ENCODE results near the gene CYB561D2. TPM values are rescaled to one million over a fixed set of nuclear protein-coding genes. Genes with fewer than 3 reads are reported as not detected.
"Not testable (repeated sequence)": the region's sequence is repeated elsewhere in the genome, so short reads cannot be mapped to it uniquely, and the experiment has no call there.

Gene CYB561D2
- total and polyA plus RNA-seq, 2 experiments from 2014 or later: 28.3 to 37.7 TPM

- Histone ChIP-seq H3K4me2 (ENCODE audit: unreplicated experiment) (no peak overlapping the region), H3K27me3 (replicated peaks; ENCODE audit: insufficient read depth) (no peaks in the 10 kb centered on the region), H3F3A (ENCODE audit: insufficient read depth) (peaks cover 11% of the 10 kb centered on the region), H4K20me1 (ENCODE audit: insufficient read depth) (no peaks in the 10 kb centered on the region), H3K9me3 (ENCODE audit: low read depth) (no peaks in the 10 kb centered on the region), H3K4me1 (ENCODE audit: insufficient read depth) (peaks cover 11% of the 10 kb centered on the region), H3K27ac (no peak overlapping the region), H3K9me2 (ENCODE audit: insufficient read depth) (no peaks in the 10 kb centered on the region), H3K79me2 (ENCODE audit: insufficient read depth) (no peaks in the 10 kb centered on the region), H3K9ac (no peak overlapping the region), H3K36me3 (ENCODE audit: low read depth) (no peaks in the 10 kb centered on the region), H2AFZ (no peak overlapping the region), H3K4me3 (no peak overlapping the region)
- in situ Hi-C loops (cut with MboI): no loop called here
- no peak for TF ChIP-seq EZH2phosphoT487 (IDR thresholded peaks at IDR 0.05; ENCODE audit: insufficient read depth, low read depth)
- no peak for TF ChIP-seq EZH2 (IDR thresholded peaks at IDR 0.05; ENCODE audit: insufficient read depth, poor library complexity, severe bottlenecking)
- peak; percentile 42 for DNase-seq
Measured at GRCh38 chr3:50304601-50305000, 46.1 kb upstream of the CYB561D2 start.

- H3K27ac ChIP-seq; H3K27me3 ChIP-seq (replicated peaks; ENCODE audit: insufficient read depth); H3K4me1 ChIP-seq (ENCODE audit: insufficient read depth); H3K79me2 ChIP-seq (ENCODE audit: insufficient read depth); H2AFZ ChIP-seq; H3K9ac ChIP-seq; H3K36me3 ChIP-seq (ENCODE audit: low read depth); H3K4me3 ChIP-seq; H3K9me2 ChIP-seq (ENCODE audit: insufficient read depth); H3K9me3 ChIP-seq (ENCODE audit: low read depth); H4K20me1 ChIP-seq (ENCODE audit: insufficient read depth); H3K4me2 ChIP-seq (ENCODE audit: unreplicated experiment); in situ Hi-C loops (cut with MboI); DNase-seq: not testable (repeated sequence)
- H3F3A ChIP-seq (ENCODE audit: insufficient read depth): peaks cover 14% of the 10 kb centered on the region; the same call in 1 of the 2 replicates
- 80 to 88% methylated on average over 8 to 25 of the region's 32 CpGs for WGBS, 2 experiments (ENCODE audit: low coverage in 1 of 2, low lambda C conversion rate in 2 of 2, missing lambda C conversion rate in 2 of 2)
Measured at GRCh38 chr3:50312041-50312440, 38.6 kb upstream of the CYB561D2 start.

DNA sequence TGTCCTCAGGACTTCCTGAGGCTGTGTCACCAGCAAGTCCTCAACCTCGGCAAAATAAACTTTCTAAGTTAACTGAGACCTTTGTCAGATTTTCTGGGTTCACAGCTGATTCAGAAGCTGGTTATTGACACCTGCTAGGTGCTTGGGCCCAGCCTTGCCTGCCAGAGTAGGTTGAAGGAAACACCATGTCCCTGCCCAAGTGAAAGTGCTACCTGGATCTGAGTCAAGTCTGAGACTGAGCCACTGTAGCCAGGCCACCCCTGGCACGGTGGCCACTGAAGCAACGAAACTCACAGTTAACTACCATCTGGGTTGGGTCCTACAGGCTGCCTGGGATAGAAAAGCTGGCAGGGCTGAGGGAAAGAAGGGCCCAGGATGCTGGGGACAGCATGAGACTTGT lies 36.3 kb upstream of the CYB561D2 start:
- Histone ChIP-seq H3K36me3 (ENCODE audit: low read depth) (no peaks in the 10 kb centered on the region), H3K4me1 (ENCODE audit: insufficient read depth) (no peaks in the 10 kb centered on the region), H3K4me2 (ENCODE audit: unreplicated experiment) (no peak overlapping the region), H3K27ac (no peak overlapping the region), H3K9me2 (ENCODE audit: insufficient read depth) (no peaks in the 10 kb centered on the region), H3K27me3 (replicated peaks; ENCODE audit: insufficient read depth) (no peaks in the 10 kb centered on the region), H3K9ac (no peak overlapping the region), H3K4me3 (no peak overlapping the region), H3K9me3 (ENCODE audit: low read depth) (no peaks in the 10 kb centered on the region), H4K20me1 (ENCODE audit: insufficient read depth) (no peaks in the 10 kb centered on the region), H2AFZ (no peak overlapping the region), H3F3A (ENCODE audit: insufficient read depth) (peaks cover 14% of the 10 kb centered on the region; the same call in 1 of the 2 replicates), H3K79me2 (ENCODE audit: insufficient read depth) (peaks cover 14% of the 10 kb centered on the region)
- TF ChIP-seq EZH2 (IDR thresholded peaks at IDR 0.05; ENCODE audit: insufficient read depth, poor library complexity, severe bottlenecking) (no peak), EZH2phosphoT487 (IDR thresholded peaks at IDR 0.05; ENCODE audit: insufficient read depth, low read depth) (no peak)
- WGBS, 2 experiments (ENCODE audit: low coverage in 1 of 2, low lambda C conversion rate in 2 of 2, missing lambda C conversion rate in 2 of 2): 43 to 49% methylated on average over 3 of the region's 3 CpGs
- in situ Hi-C loops (cut with MboI): no loop called here
- no peak for DNase-seq

DNA sequence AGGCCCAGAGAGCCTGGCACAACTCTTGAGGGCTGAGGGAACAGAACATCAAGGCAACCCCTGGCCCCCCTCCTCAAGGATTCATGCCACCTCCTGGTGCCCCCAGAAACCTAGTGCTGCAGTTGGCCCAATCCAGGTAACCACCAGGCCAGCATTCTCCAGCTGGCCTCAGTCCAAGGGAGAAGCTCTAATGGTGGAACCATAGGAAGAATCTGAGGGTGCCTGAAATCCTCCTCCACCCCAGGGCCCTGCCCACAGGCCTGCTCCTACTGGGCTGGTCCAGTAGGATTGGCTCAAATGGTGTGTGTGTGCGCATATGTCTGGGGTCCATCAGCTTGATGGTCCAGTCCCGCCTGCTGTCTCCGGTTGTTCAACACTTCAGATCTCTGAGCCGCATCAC lies 35.8 kb upstream of the CYB561D2 start:
- Histone ChIP-seq H3K9me3 (ENCODE audit: low read depth) (no peaks in the 10 kb centered on the region), H3K27ac (no peak overlapping the region), H3F3A (ENCODE audit: insufficient read depth) (peaks cover 14% of the 10 kb centered on the region; the same call in 1 of the 2 replicates), H3K79me2 (ENCODE audit: insufficient read depth) (peaks cover 18% of the 10 kb centered on the region), H3K4me3 (no peak overlapping the region), H3K4me2 (ENCODE audit: unreplicated experiment) (no peak overlapping the region), H3K36me3 (ENCODE audit: low read depth) (no peaks in the 10 kb centered on the region), H3K9me2 (ENCODE audit: insufficient read depth) (no peaks in the 10 kb centered on the region), H3K27me3 (replicated peaks; ENCODE audit: insufficient read depth) (no peaks in the 10 kb centered on the region), H3K9ac (no peak overlapping the region), H3K4me1 (ENCODE audit: insufficient read depth) (no peaks in the 10 kb centered on the region), H4K20me1 (ENCODE audit: insufficient read depth) (no peaks in the 10 kb centered on the region), H2AFZ (no peak overlapping the region)
- no peak for DNase-seq
- TF ChIP-seq EZH2phosphoT487 (IDR thresholded peaks at IDR 0.05; ENCODE audit: insufficient read depth, low read depth): no peak
- no peak for TF ChIP-seq EZH2 (IDR thresholded peaks at IDR 0.05; ENCODE audit: insufficient read depth, poor library complexity, severe bottlenecking)
- in situ Hi-C loops (cut with MboI): no loop called here
- 97 to 100% methylated on average over 4 of the region's 4 CpGs for WGBS, 2 experiments (ENCODE audit: low coverage in 1 of 2, low lambda C conversion rate in 2 of 2, missing lambda C conversion rate in 2 of 2)

GRCh38 chr3:50316657-50317242 lies 33.9 kb upstream of the CYB561D2 start:
- no peak overlapping the region for H3K4me2 ChIP-seq (ENCODE audit: unreplicated experiment)
- no peak overlapping the region for H3K9ac ChIP-seq
- no peak for DNase-seq
- no peaks in the 10 kb centered on the region for H3K9me3 ChIP-seq (ENCODE audit: low read depth)
- TF ChIP-seq EZH2phosphoT487 (IDR thresholded peaks at IDR 0.05; ENCODE audit: insufficient read depth, low read depth) (no peak), EZH2 (IDR thresholded peaks at IDR 0.05; ENCODE audit: insufficient read depth, poor library complexity, severe bottlenecking) (no peak)
- no peak overlapping the region for H3K27ac ChIP-seq
- H3K4me3 ChIP-seq: no peak overlapping the region
- no peaks in the 10 kb centered on the region for H3K27me3 ChIP-seq (replicated peaks; ENCODE audit: insufficient read depth)
- H3K79me2 ChIP-seq (ENCODE audit: insufficient read depth): peaks cover 27% of the 10 kb centered on the region
- no peaks in the 10 kb centered on the region for H4K20me1 ChIP-seq (ENCODE audit: insufficient read depth)
- 93 to 94% methylated on average over 9 of the region's 9 CpGs for WGBS, 2 experiments (ENCODE audit: low coverage in 1 of 2, low lambda C conversion rate in 2 of 2, missing lambda C conversion rate in 2 of 2)
- H2AFZ ChIP-seq: no peak overlapping the region
- H3F3A ChIP-seq (ENCODE audit: insufficient read depth): peaks cover 14% of the 10 kb centered on the region; the same call in 1 of the 2 replicates
- in situ Hi-C loops (cut with MboI): no loop called here
- no peaks in the 10 kb centered on the region for H3K9me2 ChIP-seq (ENCODE audit: insufficient read depth)
- peaks cover 6% of the 10 kb centered on the region; the same call in 1 of the 2 replicates for H3K4me1 ChIP-seq (ENCODE audit: insufficient read depth)
- no peaks in the 10 kb centered on the region for H3K36me3 ChIP-seq (ENCODE audit: low read depth)
